ENCODE data around the gene CLHC1.
"Not testable (repeated sequence)": the region's sequence is repeated elsewhere in the genome, so short reads cannot be mapped to it uniquely, and the experiment has no call there.

Gene CLHC1

DNA sequence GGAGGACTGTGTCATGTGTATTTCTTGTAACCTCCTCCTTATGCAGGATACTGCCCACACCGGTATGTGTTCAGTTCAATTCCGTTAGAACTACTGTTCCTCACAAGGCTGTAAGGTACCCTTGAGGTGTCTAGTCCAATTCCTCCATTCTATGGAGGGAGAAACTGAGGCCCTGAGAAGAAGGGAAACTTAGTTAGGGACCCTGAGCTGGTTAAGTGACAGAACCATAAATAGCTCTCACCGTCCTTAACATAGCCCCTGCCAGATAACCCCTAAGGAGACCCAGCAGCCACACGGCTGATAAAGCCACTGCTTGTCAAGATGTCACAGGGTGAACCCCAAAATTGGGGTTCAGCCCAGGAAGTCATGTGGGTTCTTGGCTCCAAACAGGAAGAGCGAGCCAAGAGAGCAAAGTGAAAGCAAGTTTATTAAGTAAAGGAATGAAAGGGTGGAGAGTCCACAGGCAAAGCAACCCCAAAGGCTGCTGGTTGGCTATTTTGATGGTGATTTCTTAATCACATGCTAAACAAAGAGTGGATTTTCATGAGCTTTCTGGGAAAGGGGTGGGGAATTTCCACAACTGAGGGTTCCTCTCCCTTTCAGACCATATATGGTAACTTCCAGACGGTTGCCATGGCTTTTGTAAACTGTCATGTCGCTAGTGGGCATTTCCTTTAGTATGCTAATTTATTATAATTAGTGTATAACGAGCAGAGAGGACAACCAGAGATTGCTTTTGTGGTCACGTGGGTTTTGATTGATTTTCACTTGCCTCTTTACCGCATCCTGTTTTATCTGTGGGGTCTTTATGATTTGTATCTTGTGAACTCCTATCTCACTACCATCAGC, 98.4 kb downstream of the CLHC1 start:
- DNase-seq: peak; percentile 53

DNA sequence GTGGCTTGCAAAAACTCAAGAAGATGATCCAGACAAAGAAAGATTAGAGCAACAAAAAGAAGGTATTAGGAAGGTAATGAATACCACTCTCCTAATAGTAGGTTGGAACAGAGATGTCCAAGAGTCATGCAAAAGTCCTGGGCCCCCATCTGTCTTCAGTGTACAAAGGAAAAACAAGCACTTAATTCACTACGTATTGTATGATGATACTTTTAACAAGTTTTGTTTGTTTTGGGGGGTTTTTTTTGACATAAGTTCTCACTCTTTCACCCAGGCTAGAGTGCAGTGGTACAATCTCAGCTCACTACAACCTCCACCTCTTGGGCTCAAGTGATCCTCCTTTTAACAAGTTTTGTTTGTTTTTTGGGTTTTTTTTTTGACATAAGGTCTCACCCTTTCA, 101.2 kb downstream of the CLHC1 start:
- no peak for DNase-seq

DNA sequence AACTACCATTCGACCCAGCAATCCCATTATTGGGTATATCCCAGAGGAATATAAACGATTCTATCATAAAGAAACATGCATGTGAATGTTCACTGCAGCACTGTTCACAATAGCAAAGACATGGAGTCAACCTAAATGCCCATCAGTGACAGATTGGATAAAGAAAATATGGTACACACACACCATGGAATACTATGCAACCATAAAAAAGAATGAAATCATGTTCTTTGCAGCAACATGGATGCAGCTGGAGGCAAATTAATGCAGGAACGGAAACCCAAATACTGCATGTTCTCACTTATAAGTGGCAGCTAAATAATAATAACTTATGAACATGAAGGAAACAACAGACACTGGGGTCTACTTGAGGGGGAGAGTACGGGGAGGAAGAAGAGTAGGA, 105.5 kb downstream of the CLHC1 start:
- DNase-seq: not testable (repeated sequence)

All from CD4-positive, alpha-beta T cell treated with Interleukin-6 for 4 hours (primary cell).